Gastrocnemius medialis (tissue), 4 donors: Measurements from ENCODE around the gene FARS2. TPM values are rescaled to one million over a fixed set of nuclear protein-coding genes. Genes with fewer than 3 reads are reported as not detected.

Experiments used
- ATAC-seq, 2 donors: fragments of 150-250 bp; one replicate each; pipeline ENCODE4 v1.9.1; 2016
- DNase-seq, 2 donors: peaks; one replicate each; pipeline ENCODE4 v3.0.0-alpha.2; 2019
- H3K27ac ChIP-seq, 4 donors: fragments of 200-600 bp; sonication (generic); 1 replicate in 1 of 4; 2 replicates in 3 of 4; pipeline ENCODE4 v1.5.1; 2016 to 2018; ENCODE audit warnings: mild to moderate bottlenecking in 2 of 4, moderate library complexity in 1 of 4
- H3K27me3 ChIP-seq, 3 donors: fragments of 200-600 bp; sonication (generic) in 2 of 3; 1 replicate in 1 of 3; 2 replicates in 2 of 3; pipeline versions ENCODE4 v1.5.1 to v1.6.0; 2016 to 2019; ENCODE audit warnings: mild to moderate bottlenecking in 1 of 3, moderate library complexity in 1 of 3
- H3K36me3 ChIP-seq, 2 donors: fragments of 200-600 bp; sonication (generic) in 1 of 2; one replicate each; pipeline ENCODE4 v1.5.1; 2017 to 2018
- H3K4me1 ChIP-seq, 2 donors: fragments of 200-600 bp; sonication (generic) in 1 of 2; one replicate each; pipeline ENCODE4 v1.5.1; 2016 to 2017; ENCODE audit warnings: mild to moderate bottlenecking in 2 of 2
- H3K4me3 ChIP-seq, 4 donors: fragments of 200-600 bp; sonication (generic) in 3 of 4; 1 replicate in 1 of 4; 2 replicates in 3 of 4; pipeline ENCODE4 v1.5.1; 2016 to 2019; ENCODE audit warnings: mild to moderate bottlenecking in 2 of 4
- H3K9me3 ChIP-seq, 3 donors: fragments of 200-600 bp; sonication (generic) in 2 of 3; 1 replicate in 1 of 3; 2 replicates in 2 of 3; pipeline ENCODE4 v1.5.1; 2016 to 2019
- POLR2A ChIP-seq, 2 donors: fragments of 450-650 bp; IDR thresholded peaks; one replicate each; pipeline ENCODE4 v1.6.1; 2017; ENCODE audit warnings: antibody characterized with exemption in 2 of 2, mild to moderate bottlenecking in 2 of 2, moderate library complexity in 2 of 2
- in situ Hi-C, 4 donors: fragments of 200-750 bp; cut with MboI; loops; one replicate each; pipeline versions ENCODE4 v1.15.0 to v1.8.0; 2017; ENCODE audit warnings: low sequenced_read_pairs in 4 of 4
- intact Hi-C: fragments of 100-400 bp; cut with DNase I; formaldehyde crosslinking; loops from one replicate; pipeline ENCODE4 v1.15.1; 2023; ENCODE audit warnings: low total_unique reads
- total RNA-seq, 4 donors: library from RNA; depleted of rRNA; stranded (reverse); fragments of >200 nt; gene quantifications; one replicate each; pipeline versions ENCODE4 v1.1.0 to v1.2.3, GENCODE V29; 2016
- TF ChIP-seq, protein P1 (sequence below), 5 experiments: fragments of 450-650 bp in 3 of 5; fragments of 200-600 bp in 2 of 5; sonication (generic) in 2 of 5; IDR thresholded peaks in 4 of 5; conservative IDR thresholded peaks in 1 of 5; 1 replicate in 4 of 5; 2 replicates in 1 of 5; pipeline ENCODE4 v1.5.1; 2016 to 2019; ENCODE audit warnings: antibody characterized with exemption in 5 of 5, mild to moderate bottlenecking in 3 of 5, moderate library complexity in 3 of 5

FARS2 gene
- total RNA-seq, 4 donors from 2014 or later = 13.6 to 24.0 (median 15.8) TPM

DNA sequence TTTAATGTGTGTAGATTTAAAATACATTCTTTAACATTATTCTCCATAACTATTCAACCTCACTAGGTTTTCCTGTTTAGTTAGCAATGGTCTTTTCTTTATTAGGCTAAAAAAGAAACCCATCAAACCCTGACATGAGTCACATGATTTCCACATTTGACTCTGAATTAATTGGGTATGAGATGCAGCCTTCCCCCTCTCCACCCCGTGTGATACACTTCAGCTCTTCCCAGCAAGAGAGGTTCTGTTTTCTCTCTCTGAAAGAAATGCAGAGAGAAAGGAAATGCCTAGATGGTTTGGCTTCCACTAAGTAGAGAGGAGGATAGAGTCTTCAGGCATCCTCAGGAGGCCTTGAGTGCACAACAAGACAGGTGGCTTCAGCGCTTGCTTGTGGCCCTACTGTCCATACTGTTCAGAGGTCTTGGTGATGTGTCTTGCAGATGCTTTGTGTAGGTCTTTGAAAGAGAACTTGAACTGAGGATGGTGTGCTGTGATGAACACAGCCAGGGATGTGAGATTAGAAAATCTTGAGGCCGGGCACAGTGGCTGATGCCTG, 17.3 kb downstream of the FARS2 start:
- Histone ChIP-seq H3K27ac (no peak overlapping the region), H3K9me3 (no peaks in the 10 kb centered on the region), H3K36me3 (no peaks in the 10 kb centered on the region), H3K4me3 (no peak overlapping the region), H3K27me3 (no peaks in the 10 kb centered on the region), H3K4me1 (no peaks in the 10 kb centered on the region)
- in situ Hi-C loops = no loop called here
- TF ChIP-seq, protein P1, sequence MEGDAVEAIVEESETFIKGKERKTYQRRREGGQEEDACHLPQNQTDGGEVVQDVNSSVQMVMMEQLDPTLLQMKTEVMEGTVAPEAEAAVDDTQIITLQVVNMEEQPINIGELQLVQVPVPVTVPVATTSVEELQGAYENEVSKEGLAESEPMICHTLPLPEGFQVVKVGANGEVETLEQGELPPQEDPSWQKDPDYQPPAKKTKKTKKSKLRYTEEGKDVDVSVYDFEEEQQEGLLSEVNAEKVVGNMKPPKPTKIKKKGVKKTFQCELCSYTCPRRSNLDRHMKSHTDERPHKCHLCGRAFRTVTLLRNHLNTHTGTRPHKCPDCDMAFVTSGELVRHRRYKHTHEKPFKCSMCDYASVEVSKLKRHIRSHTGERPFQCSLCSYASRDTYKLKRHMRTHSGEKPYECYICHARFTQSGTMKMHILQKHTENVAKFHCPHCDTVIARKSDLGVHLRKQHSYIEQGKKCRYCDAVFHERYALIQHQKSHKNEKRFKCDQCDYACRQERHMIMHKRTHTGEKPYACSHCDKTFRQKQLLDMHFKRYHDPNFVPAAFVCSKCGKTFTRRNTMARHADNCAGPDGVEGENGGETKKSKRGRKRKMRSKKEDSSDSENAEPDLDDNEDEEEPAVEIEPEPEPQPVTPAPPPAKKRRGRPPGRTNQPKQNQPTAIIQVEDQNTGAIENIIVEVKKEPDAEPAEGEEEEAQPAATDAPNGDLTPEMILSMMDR (IDR thresholded peaks at IDR 0.05 in 4 of 5, conservative IDR thresholded peaks at IDR 0.05 in 1 of 5) = no peak
- no peak for TF ChIP-seq POLR2A (IDR thresholded peaks at IDR 0.05)
- DNase-seq (no peak), ATAC-seq (no peak)
- intact Hi-C loops = no loop called here

DNA sequence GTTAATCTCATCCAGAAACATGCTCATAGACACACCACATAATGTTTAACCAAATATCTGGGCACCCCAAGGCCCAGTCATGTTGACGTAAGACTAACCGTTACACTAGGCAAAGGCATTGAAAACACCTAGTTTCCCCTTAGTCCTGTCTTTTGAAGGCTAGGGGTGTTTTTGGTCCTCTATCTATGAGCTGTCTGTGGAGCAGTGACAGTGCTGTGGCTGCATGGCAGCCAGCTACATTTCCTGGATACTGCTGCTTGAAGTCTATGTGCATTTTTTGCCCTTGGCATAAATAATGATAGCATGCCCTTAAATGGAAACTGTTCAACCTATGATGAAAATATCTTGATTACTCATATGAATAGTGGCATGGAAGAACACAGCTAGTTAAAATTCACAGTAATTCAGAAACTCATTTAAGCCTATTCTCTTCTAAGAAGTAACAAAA, 18.6 kb downstream of the FARS2 start:
- no peaks in the 10 kb centered on the region for H3K36me3 ChIP-seq
- in situ Hi-C loops = no loop called here
- H3K4me3 ChIP-seq = no peak overlapping the region
- no peaks in the 10 kb centered on the region for H3K9me3 ChIP-seq
- intact Hi-C loops = no loop called here
- TF ChIP-seq, protein P1 (IDR thresholded peaks at IDR 0.05 in 4 of 5, conservative IDR thresholded peaks at IDR 0.05 in 1 of 5) = no peak
- no peak for TF ChIP-seq POLR2A (IDR thresholded peaks at IDR 0.05)
- no peak overlapping the region for H3K27ac ChIP-seq
- ATAC-seq (no peak), DNase-seq (no peak)
- H3K4me1 ChIP-seq = no peaks in the 10 kb centered on the region
- H3K27me3 ChIP-seq = no peaks in the 10 kb centered on the region

DNA sequence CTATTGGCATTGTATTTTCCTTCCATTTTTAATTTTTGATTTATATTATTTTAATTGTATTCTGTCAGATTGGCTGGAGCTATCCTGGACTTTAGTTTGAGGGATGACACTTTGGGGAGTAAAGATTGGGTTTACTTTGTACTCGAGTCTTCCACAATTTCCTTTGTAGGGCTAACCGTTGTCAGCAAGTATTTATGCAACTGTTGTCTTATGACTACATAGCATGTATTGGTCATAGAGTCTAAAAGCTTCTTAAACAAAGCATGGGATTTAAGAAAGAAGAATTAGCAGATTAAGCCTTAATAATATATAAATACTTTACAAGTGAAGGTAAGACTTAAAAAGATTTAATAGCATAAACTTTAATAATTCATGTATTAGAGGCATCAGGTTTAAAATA, 19.6 kb downstream of the FARS2 start:
- Histone ChIP-seq H3K36me3 (no peaks in the 10 kb centered on the region), H3K4me3 (no peak overlapping the region), H3K4me1 (no peaks in the 10 kb centered on the region), H3K27me3 (no peaks in the 10 kb centered on the region), H3K27ac (no peak overlapping the region), H3K9me3 (no peaks in the 10 kb centered on the region)
- TF ChIP-seq, protein P1 (IDR thresholded peaks at IDR 0.05 in 4 of 5, conservative IDR thresholded peaks at IDR 0.05 in 1 of 5) = no peak
- no peak for TF ChIP-seq POLR2A (IDR thresholded peaks at IDR 0.05)
- intact Hi-C loops = no loop called here
- ATAC-seq = no peak
- in situ Hi-C loops = no loop called here
- no peak for DNase-seq

DNA sequence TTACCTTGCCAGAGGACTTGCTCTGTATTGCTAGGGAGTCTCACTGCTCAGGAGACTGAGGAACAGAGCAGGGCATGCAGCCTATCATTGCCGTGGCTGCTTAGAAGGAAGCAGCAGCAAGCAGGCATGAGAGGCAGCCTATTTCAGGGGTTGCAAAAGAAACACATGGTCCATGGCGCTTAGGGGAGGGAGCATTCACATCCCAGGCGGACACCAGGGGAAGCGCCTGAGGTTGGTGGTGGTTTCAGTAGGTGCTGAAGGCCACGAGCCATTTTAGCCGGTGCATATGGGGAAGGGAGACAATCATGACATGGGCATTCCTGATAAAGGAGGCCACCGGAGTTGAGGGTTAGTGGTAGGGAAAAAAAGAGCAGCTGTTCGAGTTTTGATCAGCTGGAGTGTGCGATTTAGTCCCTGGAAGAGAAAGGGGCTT, 20.9 kb downstream of the FARS2 start:
- Histone ChIP-seq H3K9me3 (no peaks in the 10 kb centered on the region), H3K27ac (no peak overlapping the region), H3K4me3 (no peak overlapping the region), H3K36me3 (no peaks in the 10 kb centered on the region), H3K27me3 (no peaks in the 10 kb centered on the region), H3K4me1 (peaks cover 4 to 7% of the 10 kb centered on the region in 2 donors)
- intact Hi-C loops (no loop called here), in situ Hi-C loops (no loop called here)
- ATAC-seq (no peak), DNase-seq (no peak)
- TF ChIP-seq POLR2A (IDR thresholded peaks at IDR 0.05) = no peak
- TF ChIP-seq, protein P1 (IDR thresholded peaks at IDR 0.05 in 4 of 5, conservative IDR thresholded peaks at IDR 0.05 in 1 of 5) = no peak

DNA sequence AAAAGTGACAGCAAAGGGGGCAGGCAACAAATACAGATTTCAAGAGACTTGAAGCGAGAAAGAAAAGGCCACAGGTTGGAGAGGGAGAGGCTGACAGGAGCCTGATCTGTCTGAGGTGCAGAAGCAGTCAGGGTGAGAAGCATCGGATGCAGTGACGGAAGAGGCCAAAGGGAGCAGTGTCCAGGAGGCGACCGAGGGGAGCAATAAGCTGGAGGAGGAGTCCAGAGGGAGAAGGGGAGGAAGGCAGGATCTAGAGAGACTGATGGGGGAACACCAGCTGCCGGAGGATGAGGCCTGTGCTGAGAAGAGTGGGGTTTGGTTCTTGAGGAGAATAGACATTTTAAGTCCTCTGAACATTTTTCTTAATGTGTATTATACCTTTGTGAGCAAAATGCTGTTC, 23.8 kb downstream of the FARS2 start:
- no peak overlapping the region for H3K4me3 ChIP-seq
- H3K9me3 ChIP-seq = no peaks in the 10 kb centered on the region
- no peak for DNase-seq
- in situ Hi-C loops = no loop called here
- H3K27me3 ChIP-seq = no peaks in the 10 kb centered on the region
- H3K27ac ChIP-seq = no peak overlapping the region
- intact Hi-C loops = no loop called here
- ATAC-seq = no peak
- H3K36me3 ChIP-seq = no peaks in the 10 kb centered on the region
- H3K4me1 ChIP-seq = peaks cover 21% of the 10 kb centered on the region in 2 donors
- no peak for TF ChIP-seq POLR2A (IDR thresholded peaks at IDR 0.05)
- TF ChIP-seq, protein P1 (IDR thresholded peaks at IDR 0.05 in 4 of 5, conservative IDR thresholded peaks at IDR 0.05 in 1 of 5) = no peak
